ENCODE measurements around the gene KAT6B.

The KAT6B gene

GRCh38 chr10:74869635-74870034 lies 43.2 kb downstream of the KAT6B start:
- Histone ChIP-seq H3K9me3 (ENCODE audit: control insufficient read depth, low read length) (no peaks in the 10 kb centered on the region), H3K9ac (no peak overlapping the region), H3K4me2 (ENCODE audit: low read length) (no peak overlapping the region), H3K4me3 (ENCODE audit: low read depth, low read length) (no peak overlapping the region), H3K36me3 (ENCODE audit: control insufficient read depth, insufficient read depth, low read length) (no peaks in the 10 kb centered on the region), H2AFZ (no peak overlapping the region), H3K4me1 (no peaks in the 10 kb centered on the region), H3K27ac (no peak overlapping the region), H3K79me2 (peaks cover 57% of the 10 kb centered on the region), H3K27me3 (ENCODE audit: control insufficient read depth, insufficient read depth, low read length) (no peaks in the 10 kb centered on the region)
- no peak for TF ChIP-seq CTCF (IDR thresholded peaks at IDR 0.05)

- H3K27ac ChIP-seq, result no peak overlapping the region
- no peaks in the 10 kb centered on the region for H3K27me3 ChIP-seq (ENCODE audit: control insufficient read depth, insufficient read depth, low read length)
- H3K9me3 ChIP-seq (ENCODE audit: control insufficient read depth, low read length), result no peaks in the 10 kb centered on the region
- no peaks in the 10 kb centered on the region for H3K4me1 ChIP-seq
- TF ChIP-seq CTCF (IDR thresholded peaks at IDR 0.05), result no peak
- no peak overlapping the region for H3K9ac ChIP-seq
- H3K4me3 ChIP-seq (ENCODE audit: low read depth, low read length), result no peak overlapping the region
- no peak overlapping the region for H2AFZ ChIP-seq
- no peaks in the 10 kb centered on the region for H3K36me3 ChIP-seq (ENCODE audit: control insufficient read depth, insufficient read depth, low read length)
- H3K79me2 ChIP-seq, result peaks cover 59% of the 10 kb centered on the region
- H3K4me2 ChIP-seq (ENCODE audit: low read length), result no peak overlapping the region
Measured at GRCh38 chr10:74870191-74870590, 43.8 kb downstream of the KAT6B start.

GRCh38 chr10:74871595-74872382 lies 45.4 kb downstream of the KAT6B start:
- Histone ChIP-seq H3K4me3 (ENCODE audit: low read depth, low read length) (no peak overlapping the region), H2AFZ (no peak overlapping the region), H3K9ac (no peak overlapping the region), H3K27me3 (ENCODE audit: control insufficient read depth, insufficient read depth, low read length) (no peaks in the 10 kb centered on the region), H3K36me3 (ENCODE audit: control insufficient read depth, insufficient read depth, low read length) (no peaks in the 10 kb centered on the region), H3K4me2 (ENCODE audit: low read length) (no peak overlapping the region), H3K4me1 (no peaks in the 10 kb centered on the region), H3K27ac (no peak overlapping the region), H3K9me3 (ENCODE audit: control insufficient read depth, low read length) (no peaks in the 10 kb centered on the region), H3K79me2 (peaks cover 64% of the 10 kb centered on the region)
- TF ChIP-seq CTCF (IDR thresholded peaks at IDR 0.05), result no peak

- Histone ChIP-seq H3K4me1 (no peaks in the 10 kb centered on the region), H3K4me2 (ENCODE audit: low read length) (no peak overlapping the region), H3K36me3 (ENCODE audit: control insufficient read depth, insufficient read depth, low read length) (no peaks in the 10 kb centered on the region), H3K79me2 (peaks cover 67% of the 10 kb centered on the region), H3K9me3 (ENCODE audit: control insufficient read depth, low read length) (no peaks in the 10 kb centered on the region), H3K4me3 (ENCODE audit: low read depth, low read length) (no peak overlapping the region), H3K27me3 (ENCODE audit: control insufficient read depth, insufficient read depth, low read length) (no peaks in the 10 kb centered on the region), H3K9ac (no peak overlapping the region), H2AFZ (no peak overlapping the region), H3K27ac (no peak overlapping the region)
- no peak for TF ChIP-seq CTCF (IDR thresholded peaks at IDR 0.05)
Measured at GRCh38 chr10:74873803-74874454, 47.5 kb downstream of the KAT6B start.

All from parathyroid adenoma (tissue), 2 donors.